SK-N-SH treated with all-trans-retinoic acid at 6 μM for 48 hours (cell line): ENCODE data around the gene KRTAP10-10.

Source experiments
- BACH2 ChIP-seq: fragments of 250-450 bp; sonication (Bioruptor Pico); IDR thresholded peaks from 2 replicates; pipeline ENCODE4 v1.9.0; 2021; ENCODE audit warnings: mild to moderate bottlenecking, borderline replicate concordance
- CSDC2 ChIP-seq: fragments of 250-450 bp; sonication (Bioruptor Pico); IDR thresholded peaks from 2 replicates; pipeline ENCODE4 v1.5.0; 2020; ENCODE audit warnings: mild to moderate bottlenecking, moderate library complexity
- ISL1 ChIP-seq: fragments of 250-450 bp; sonication (Bioruptor Pico); IDR thresholded peaks from 2 replicates; pipeline ENCODE4 v2.1.2; 2022; ENCODE audit warnings: mild to moderate bottlenecking, moderate library complexity
- RARB ChIP-seq: fragments of 250-450 bp; sonication (Bioruptor Pico); IDR thresholded peaks from 2 replicates; pipeline ENCODE4 v1.8.0; 2021; ENCODE audit warnings: mild to moderate bottlenecking, moderate library complexity
- SNAI2 ChIP-seq: fragments of 250-450 bp; sonication (Bioruptor Pico); IDR thresholded peaks from 2 replicates; pipeline ENCODE4 v1.5.0; 2020; ENCODE audit warnings: mild to moderate bottlenecking, moderate library complexity
- TCF4 ChIP-seq: fragments of 250-450 bp; sonication (Bioruptor Pico); IDR thresholded peaks from 2 replicates; pipeline ENCODE4 v1.8.0; 2021; ENCODE audit warnings: mild to moderate bottlenecking, moderate library complexity, borderline replicate concordance
- ZFP3 ChIP-seq: fragments of 250-450 bp; sonication (Bioruptor Pico); IDR thresholded peaks from 2 replicates; pipeline ENCODE4 v1.5.0; 2020; ENCODE audit warnings: mild to moderate bottlenecking, moderate library complexity
- ZFP30 ChIP-seq: fragments of 450-650 bp; formaldehyde crosslinking; IDR thresholded peaks from 2 replicates; pipeline ENCODE4 v1.5.0; 2022; ENCODE audit warnings: mild to moderate bottlenecking, moderate library complexity
- ZNF565 ChIP-seq: fragments of 450-650 bp; formaldehyde crosslinking; conservative IDR thresholded peaks from 2 replicates; pipeline ENCODE4 v1.5.0; 2020; ENCODE audit warnings: low read depth, mild to moderate bottlenecking, moderate library complexity
- TF ChIP-seq, protein P1 (sequence below): fragments of 250-450 bp; sonication (Bioruptor Pico); IDR thresholded peaks from 2 replicates; pipeline ENCODE4 v1.5.1; 2021; ENCODE audit warnings: mild to moderate bottlenecking, moderate library complexity
- TF ChIP-seq, protein P2 (sequence below): fragments of 250-450 bp; sonication (Bioruptor Pico); IDR thresholded peaks from 2 replicates; pipeline ENCODE4 v1.8.0; 2020; ENCODE audit warnings: mild to moderate bottlenecking, moderate library complexity, borderline replicate concordance

GRCh38 chr21:44619886-44620285 is 17.3 kb upstream of the KRTAP10-10 start:
- no peak for TF ChIP-seq SNAI2
- TF ChIP-seq, protein P1, sequence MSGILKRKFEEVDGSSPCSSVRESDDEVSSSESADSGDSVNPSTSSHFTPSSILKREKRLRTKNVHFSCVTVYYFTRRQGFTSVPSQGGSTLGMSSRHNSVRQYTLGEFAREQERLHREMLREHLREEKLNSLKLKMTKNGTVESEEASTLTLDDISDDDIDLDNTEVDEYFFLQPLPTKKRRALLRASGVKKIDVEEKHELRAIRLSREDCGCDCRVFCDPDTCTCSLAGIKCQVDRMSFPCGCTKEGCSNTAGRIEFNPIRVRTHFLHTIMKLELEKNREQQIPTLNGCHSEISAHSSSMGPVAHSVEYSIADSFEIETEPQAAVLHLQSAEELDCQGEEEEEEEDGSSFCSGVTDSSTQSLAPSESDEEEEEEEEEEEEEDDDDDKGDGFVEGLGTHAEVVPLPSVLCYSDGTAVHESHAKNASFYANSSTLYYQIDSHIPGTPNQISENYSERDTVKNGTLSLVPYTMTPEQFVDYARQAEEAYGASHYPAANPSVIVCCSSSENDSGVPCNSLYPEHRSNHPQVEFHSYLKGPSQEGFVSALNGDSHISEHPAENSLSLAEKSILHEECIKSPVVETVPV (CRISPR knock-in tag): no peak
- TF ChIP-seq BACH2 (CRISPR knock-in tag): no peak
- TF ChIP-seq, protein P2, sequence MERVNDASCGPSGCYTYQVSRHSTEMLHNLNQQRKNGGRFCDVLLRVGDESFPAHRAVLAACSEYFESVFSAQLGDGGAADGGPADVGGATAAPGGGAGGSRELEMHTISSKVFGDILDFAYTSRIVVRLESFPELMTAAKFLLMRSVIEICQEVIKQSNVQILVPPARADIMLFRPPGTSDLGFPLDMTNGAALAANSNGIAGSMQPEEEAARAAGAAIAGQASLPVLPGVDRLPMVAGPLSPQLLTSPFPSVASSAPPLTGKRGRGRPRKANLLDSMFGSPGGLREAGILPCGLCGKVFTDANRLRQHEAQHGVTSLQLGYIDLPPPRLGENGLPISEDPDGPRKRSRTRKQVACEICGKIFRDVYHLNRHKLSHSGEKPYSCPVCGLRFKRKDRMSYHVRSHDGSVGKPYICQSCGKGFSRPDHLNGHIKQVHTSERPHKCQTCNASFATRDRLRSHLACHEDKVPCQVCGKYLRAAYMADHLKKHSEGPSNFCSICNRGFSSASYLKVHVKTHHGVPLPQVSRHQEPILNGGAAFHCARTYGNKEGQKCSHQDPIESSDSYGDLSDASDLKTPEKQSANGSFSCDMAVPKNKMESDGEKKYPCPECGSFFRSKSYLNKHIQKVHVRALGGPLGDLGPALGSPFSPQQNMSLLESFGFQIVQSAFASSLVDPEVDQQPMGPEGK: no peak
- no peak for TF ChIP-seq RARB (CRISPR knock-in tag)
- no peak for TF ChIP-seq CSDC2 (CRISPR knock-in tag)
- TF ChIP-seq ZFP30: no peak
- no peak for TF ChIP-seq ISL1
- TF ChIP-seq ZNF565 (CRISPR knock-in tag): no peak
- TF ChIP-seq TCF4 (CRISPR knock-in tag): no peak
- no peak for TF ChIP-seq ZFP3 (CRISPR knock-in tag)
